Lung (tissue), 12 donors: ENCODE data around the gene TBC1D1. TPM values are rescaled to one million over a fixed set of nuclear protein-coding genes. Genes with fewer than 3 reads are reported as not detected.

Experiments
- ATAC-seq: fragments of 200-7000 bp; cut with Tn5 transposase; one replicate; pipeline ENCODE4 v1.9.1; 2020; ENCODE audit warnings: moderate number of reproducible peaks; ENCODE audit not compliant: insufficient read depth, low FRiP score
- DNase-seq, 3 donors: peaks; one replicate each; pipeline ENCODE4 v3.0.0-alpha.2; 2013 to 2017
- H3K27ac ChIP-seq, 2 donors: one replicate each; pipeline ENCODE4 v1.5.1; 2013; ENCODE audit warnings: mild to moderate bottlenecking in 2 of 2, moderate library complexity in 2 of 2, control low read depth in 1 of 2, inconsistent platforms in 1 of 2, low read depth in 1 of 2, low read length in 1 of 2
- H3K27me3 ChIP-seq, 3 donors: one replicate each; pipeline ENCODE4 v1.5.1; 2013; ENCODE audit warnings: low read length in 2 of 3; ENCODE audit not compliant: control insufficient read depth in 3 of 3, insufficient read depth in 3 of 3
- H3K36me3 ChIP-seq, 4 donors: one replicate each; pipeline ENCODE4 v1.5.1; 2013; ENCODE audit warnings: low read length in 4 of 4, mild to moderate bottlenecking in 1 of 4, moderate library complexity in 1 of 4; ENCODE audit not compliant: control insufficient read depth in 4 of 4, insufficient read depth in 4 of 4
- H3K4me1 ChIP-seq, 5 donors: one replicate each; pipeline ENCODE4 v1.5.1; 2013; ENCODE audit warnings: low read length in 5 of 5, mild to moderate bottlenecking in 2 of 5, moderate library complexity in 1 of 5; ENCODE audit not compliant: control insufficient read depth in 5 of 5, insufficient read depth in 5 of 5
- H3K4me3 ChIP-seq: one replicate; pipeline ENCODE4 v1.5.1; 2013; ENCODE audit warnings: mild to moderate bottlenecking, control low read depth, moderate library complexity
- H3K9ac ChIP-seq, 2 donors: one replicate each; pipeline ENCODE4 v1.5.1; 2013; ENCODE audit warnings: low read length in 2 of 2, control low read depth in 1 of 2; ENCODE audit not compliant: insufficient read depth in 1 of 2
- H3K9me3 ChIP-seq, 4 donors: one replicate each; pipeline ENCODE4 v1.5.1; 2013; ENCODE audit warnings: low read length in 3 of 4, mild to moderate bottlenecking in 1 of 4, moderate library complexity in 1 of 4; ENCODE audit not compliant: control insufficient read depth in 4 of 4, insufficient read depth in 3 of 4
- CTCF ChIP-seq: IDR thresholded peaks from 2 replicates; pipeline ENCODE4 v1.5.1; 2012; ENCODE audit warnings: mild to moderate bottlenecking; ENCODE audit errors: control extremely low read depth, extremely low read depth
- WGBS, 2 donors: extraction: QIAGEN DNeasy Blood & Tissue Kit; methylation state at CpG; one replicate each; pipeline ENCODE4 v1.1.7; 2013; 5-methylcytosine and 5-hydroxymethylcytosine counted together
- polyA plus RNA-seq, 2 donors: library from polyadenylated mRNA; stranded (reverse); fragments of 200-250 nt; gene quantifications; one replicate each; pipeline ENCODE4 v1.2.1, GENCODE V29; 2013
- total RNA-seq, 2 donors: library from RNA; depleted of rRNA in 1 of 2; stranded (reverse); fragments of >200 nt in 1 of 2; gene quantifications; one replicate each; pipeline ENCODE4 v1.2.1, GENCODE V29; 2014 to 2021
- donor health status: control.
- donor health status: control.
- donor health status: Bipolar disorder and iron deficiency.
- donor health status: healthy.
- donor health status: DM: yes; HTN: yes; CAD: no.

The TBC1D1 gene
- total and polyA plus RNA-seq, 4 donors: 23.6 to 71.1 (median 43.9) TPM

DNA sequence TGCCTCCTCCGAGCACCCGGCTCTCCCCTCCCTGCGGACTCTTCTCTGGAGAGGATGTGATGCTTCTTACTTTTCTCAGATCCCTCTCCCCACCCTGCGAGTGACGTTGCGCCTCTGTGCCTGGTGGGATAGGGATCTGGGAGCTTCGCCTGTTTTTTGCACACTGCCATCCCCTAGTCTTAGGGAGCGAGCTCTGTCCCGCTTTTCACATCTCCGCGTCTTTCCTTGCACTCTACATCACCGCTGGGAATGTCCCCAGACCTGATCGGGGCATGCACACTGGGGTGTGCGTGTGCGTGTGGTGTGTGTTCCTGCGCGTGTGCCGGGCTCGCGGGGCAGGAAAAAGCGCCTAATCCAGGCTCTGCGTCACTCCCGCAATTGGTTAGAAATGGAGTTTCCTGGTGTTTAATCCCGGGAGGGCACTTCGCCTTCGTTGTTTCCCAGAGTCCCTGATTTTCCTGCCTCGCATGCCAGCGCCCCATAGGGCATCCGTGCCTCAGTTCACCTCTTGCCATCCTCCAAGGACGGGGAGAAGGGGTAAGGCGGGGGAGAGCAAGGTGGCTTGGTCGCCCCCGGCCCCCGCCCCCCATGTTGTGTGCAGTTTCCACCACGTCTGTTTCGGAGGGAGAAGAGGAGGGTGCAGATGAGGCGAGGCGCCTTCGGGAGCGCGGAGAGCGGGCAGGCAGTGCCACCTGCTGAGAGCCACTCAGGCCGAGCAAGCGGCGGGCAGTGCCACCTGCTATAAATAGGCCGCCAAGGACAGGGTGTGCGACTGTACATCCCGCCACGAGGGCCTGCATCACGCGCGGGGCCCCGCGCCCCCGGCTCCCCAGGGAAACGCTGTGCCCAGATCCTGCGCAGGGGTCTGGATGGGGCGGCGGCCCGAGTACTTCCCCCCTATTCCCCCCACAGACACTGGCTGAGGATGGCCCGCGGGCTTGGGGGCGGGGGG, 759 bp upstream of the TBC1D1 start:
- H3K27ac ChIP-seq: peak overlapping the region; percentile 69 to 93
- peak overlapping the region; percentile 75 for H3K4me3 ChIP-seq
- whole genome bisulfite sequencing, 2 donors: 16 to 29% methylated on average over 57 to 63 of the region's 63 CpGs
- H3K27me3 ChIP-seq: peaks cover 0 to 25% (median 22%) of the 10 kb centered on the region in 3 donors
- H3K36me3 ChIP-seq: no peaks in the 10 kb centered on the region
- peak; percentile 76 for ATAC-seq
- no peaks in the 10 kb centered on the region for H3K9me3 ChIP-seq
- no peak overlapping the region for H3K9ac ChIP-seq
- H3K4me1 ChIP-seq: peaks cover 0 to 11% (median 3%) of the 10 kb centered on the region in 5 donors
- peak; percentile 2 for TF ChIP-seq CTCF
- DNase-seq: peak; percentile 25 to 44 (median 38)

DNA sequence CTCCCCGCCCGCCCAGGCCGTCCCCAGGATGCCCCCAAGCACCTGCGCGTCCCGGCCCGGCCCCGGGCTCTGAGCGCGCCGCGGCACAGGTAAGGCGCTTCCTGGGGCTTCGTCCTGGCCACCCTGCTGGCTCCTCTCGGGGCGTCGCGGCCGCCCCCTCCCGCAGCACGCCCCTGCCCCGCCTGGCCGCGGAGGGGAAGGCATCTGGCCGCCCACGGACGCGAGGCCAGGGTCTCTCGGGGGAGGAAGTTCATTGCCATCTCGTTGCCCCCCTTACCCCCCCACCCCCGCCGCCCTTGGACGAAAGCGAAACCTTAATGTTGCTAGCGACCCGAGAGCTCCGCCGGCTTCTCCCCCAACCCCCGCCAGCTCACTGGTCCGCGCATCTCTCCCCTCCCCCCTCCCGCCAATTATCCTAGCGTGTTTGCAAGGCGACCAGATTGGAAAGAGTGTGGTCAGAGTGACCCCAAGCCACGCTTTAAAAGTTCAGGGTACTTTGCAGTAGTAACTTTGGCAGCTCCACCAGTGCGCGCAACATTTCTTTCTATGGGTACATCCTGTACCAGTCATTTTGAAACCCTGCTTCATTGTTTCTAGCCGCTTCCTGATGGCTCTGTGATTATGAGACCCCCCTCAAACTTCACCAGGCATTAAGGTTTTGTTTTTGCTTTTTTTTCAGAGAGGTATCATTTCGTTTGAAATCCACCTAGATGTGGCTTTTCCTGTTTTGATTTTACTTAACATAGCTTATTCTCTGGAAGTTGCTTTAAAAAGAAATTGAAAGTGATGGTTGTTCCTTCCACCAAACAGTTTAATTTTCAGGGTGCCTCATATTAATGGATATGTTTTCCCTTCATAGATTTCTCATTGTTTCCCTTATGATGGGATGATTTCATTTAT, 626 bp downstream of the TBC1D1 start:
- ATAC-seq (peak; percentile 51), DNase-seq (peak; percentile 39 to 44 (median 40))
- 1% methylated on average over 24 to 49 of the region's 49 CpGs for WGBS, 2 donors
- peak overlapping the region in 1 of 2 donors; percentile 49 for H3K9ac ChIP-seq
- H3K27ac ChIP-seq: peak overlapping the region; percentile 64 to 93
- H3K27me3 ChIP-seq: peaks cover 0 to 25% (median 22%) of the 10 kb centered on the region in 3 donors
- H3K4me3 ChIP-seq: peak overlapping the region; percentile 75
- peaks cover 0 to 11% (median 3%) of the 10 kb centered on the region in 5 donors for H3K4me1 ChIP-seq
- no peaks in the 10 kb centered on the region for H3K9me3 ChIP-seq
- H3K36me3 ChIP-seq: no peaks in the 10 kb centered on the region
- no peak for TF ChIP-seq CTCF

DNA sequence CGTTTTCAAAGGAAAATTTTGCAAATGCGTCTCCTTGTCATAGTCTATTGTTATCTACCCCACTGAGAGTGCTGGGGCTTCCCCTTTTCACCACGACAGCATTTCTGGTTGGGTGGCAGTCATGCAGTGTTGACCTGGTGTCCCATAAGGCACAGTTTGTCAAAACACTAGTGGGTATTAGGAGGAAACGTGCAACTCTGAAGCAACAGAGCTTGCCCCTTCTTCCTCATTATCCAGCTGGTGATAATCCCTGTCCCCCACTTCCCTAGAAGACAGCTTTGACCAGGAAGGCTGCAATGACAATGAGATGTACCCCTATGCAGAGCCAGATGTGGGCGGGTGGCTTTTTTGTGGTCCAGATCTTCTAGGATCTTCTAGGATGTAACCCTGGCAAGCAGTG, 1.8 kb downstream of the TBC1D1 start:
- no peak overlapping the region for H3K27ac ChIP-seq
- ATAC-seq: no peak
- no peaks in the 10 kb centered on the region for H3K36me3 ChIP-seq
- no peak for TF ChIP-seq CTCF
- no peaks in the 10 kb centered on the region for H3K9me3 ChIP-seq
- DNase-seq: no peak
- WGBS, 2 donors: 41 to 59% methylated on average over 5 of the region's 5 CpGs
- H3K9ac ChIP-seq: no peak overlapping the region
- H3K27me3 ChIP-seq: peaks cover 0 to 28% (median 22%) of the 10 kb centered on the region in 3 donors
- H3K4me3 ChIP-seq: no peak overlapping the region
- peaks cover 0 to 11% (median 3%) of the 10 kb centered on the region in 5 donors for H3K4me1 ChIP-seq
